Stimulated activated CD4-positive, alpha-beta T cell treated with anti-CD3 and anti-CD28 coated beads, Interleukin-1b, Interleukin-23, amount 100 ng/mL, for 4 hours (primary cell): Measurements from ENCODE around the gene GDF15.
A peak's percentile ranks its signal among the peaks of the same experiment; 100 is the strongest.
"Not testable (repeated sequence)": the region's sequence is repeated elsewhere in the genome, so short reads cannot be mapped to it uniquely, and the experiment has no call there.

Experiments used
- DNase-seq, 2 donors: peaks; one replicate each; pipeline ENCODE4 v3.0.0-alpha.2; 2020; ENCODE audit warnings: low read depth in 2 of 2

Gene GDF15

GRCh38 chr19:18385675-18386542 lies at the start of gene GDF15:
GDF15 (plus strand) TSS chr19:18386158; CDS start chr19:18386190, 32 bp downstream.
- DNase-seq, result peak in 1 of 2 donors; percentile 23

- no peak for DNase-seq
Observed at GRCh38 chr19:18338541-18338940, 47.4 kb upstream of the GDF15 start.

GRCh38 chr19:18339723-18340122 lies 46.2 kb upstream of the GDF15 start:
- no peak for DNase-seq

GRCh38 chr19:18340190-18340989 lies 45.6 kb upstream of the GDF15 start, which contains the start of gene PGPEP1:
PGPEP1 (plus strand) TSS chr19:18340598; CDS start chr19:18340682, 84 bp downstream.
- peak; percentile 47 to 65 for DNase-seq

- DNase-seq, result peak; percentile 50
Observed at GRCh38 chr19:18340990-18341868, 44.7 kb upstream of the GDF15 start.

GRCh38 chr19:18342090-18342632 lies 43.8 kb upstream of the GDF15 start:
- no peak for DNase-seq

- no peak for DNase-seq
Observed at GRCh38 chr19:18344582-18344950, 41.4 kb upstream of the GDF15 start.

- no peak for DNase-seq
Observed at GRCh38 chr19:18345296-18345695, 40.7 kb upstream of the GDF15 start.

- DNase-seq, result no peak
Observed at GRCh38 chr19:18346091-18346490, 39.9 kb upstream of the GDF15 start.

- no peak for DNase-seq
Observed at GRCh38 chr19:18348171-18348570, 37.8 kb upstream of the GDF15 start.

- DNase-seq, result not testable (repeated sequence)
Observed at GRCh38 chr19:18348818-18349339, 37.1 kb upstream of the GDF15 start.

GRCh38 chr19:18349524-18350128 lies 36.3 kb upstream of the GDF15 start:
- no peak for DNase-seq

- DNase-seq, result no peak
Observed at GRCh38 chr19:18350490-18350889, 35.5 kb upstream of the GDF15 start.

GRCh38 chr19:18351544-18351943 lies 34.4 kb upstream of the GDF15 start:
- no peak for DNase-seq

GRCh38 chr19:18353378-18354005 lies 32.5 kb upstream of the GDF15 start:
- no peak for DNase-seq

GRCh38 chr19:18354743-18355142 lies 31.2 kb upstream of the GDF15 start:
- DNase-seq, result not testable (repeated sequence)

GRCh38 chr19:18357041-18357440 lies 28.9 kb upstream of the GDF15 start:
- DNase-seq, result no peak

GRCh38 chr19:18361646-18362045 lies 24.3 kb upstream of the GDF15 start:
- no peak for DNase-seq

GRCh38 chr19:18362934-18363542 lies 22.9 kb upstream of the GDF15 start:
- no peak for DNase-seq

GRCh38 chr19:18363787-18364186 lies 22.2 kb upstream of the GDF15 start:
- DNase-seq, result no peak
